MM.1S (cell line): ENCODE measurements around the gene RTP5.

ENCODE experiments used
- DNase-seq: peaks from one replicate; pipeline ENCODE4 v3.0.0-alpha.2; 2015
- H2AFZ ChIP-seq: fragments of 300-600 bp; sonication (generic); 2 replicates; pipeline ENCODE4 v1.6.0; 2016; ENCODE audit warnings: antibody characterized with exemption, low read length
- H3F3A ChIP-seq: fragments of 300-600 bp; sonication (generic); 2 replicates; pipeline ENCODE4 v1.6.1; 2016; ENCODE audit warnings: mild to moderate bottlenecking, antibody characterized with exemption, low read length, moderate library complexity, mixed read lengths; ENCODE audit not compliant: insufficient read depth
- H3K27ac ChIP-seq: fragments of 300-600 bp; sonication (generic); 2 replicates; pipeline ENCODE4 v1.5.1; 2016; ENCODE audit warnings: mild to moderate bottlenecking, low read length
- H3K27me3 ChIP-seq: fragments of 300-600 bp; sonication (generic); replicated peaks from 2 replicates; pipeline ENCODE4 v1.6.0; 2016; ENCODE audit warnings: low read length; ENCODE audit not compliant: insufficient read depth
- H3K36me3 ChIP-seq: fragments of 300-600 bp; sonication (generic); replicated peaks from 2 replicates; pipeline ENCODE4 v1.6.1; 2016; ENCODE audit warnings: mild to moderate bottlenecking, low read length, mixed read lengths; ENCODE audit not compliant: insufficient read depth
- H3K4me1 ChIP-seq: fragments of 300-600 bp; sonication (generic); 2 replicates; pipeline ENCODE4 v1.6.1; 2016; ENCODE audit warnings: low read length, mixed read lengths
- H3K4me2 ChIP-seq: fragments of 300-600 bp; sonication (generic); 2 replicates; pipeline ENCODE4 v1.6.0; 2016; ENCODE audit warnings: low read depth, low read length
- H3K4me3 ChIP-seq: fragments of 300-600 bp; sonication (generic); 2 replicates; pipeline ENCODE4 v1.5.1; 2016; ENCODE audit warnings: low read length, mixed read lengths
- H3K79me2 ChIP-seq: fragments of 300-600 bp; sonication (generic); 2 replicates; pipeline ENCODE4 v1.6.1; 2016; ENCODE audit warnings: mixed run types, low read length, mixed read lengths
- H3K9ac ChIP-seq: fragments of 300-600 bp; sonication (generic); 2 replicates; pipeline ENCODE4 v1.6.1; 2016; ENCODE audit warnings: low read length, mixed read lengths
- H3K9me2 ChIP-seq: fragments of 300-600 bp; sonication (generic); replicated peaks from 2 replicates; pipeline ENCODE4 v1.6.1; 2016; ENCODE audit warnings: mild to moderate bottlenecking, low read length, mixed read lengths; ENCODE audit not compliant: insufficient read depth
- H3K9me3 ChIP-seq: fragments of 300-600 bp; sonication (generic); replicated peaks from 2 replicates; pipeline ENCODE4 v1.6.1; 2016; ENCODE audit warnings: mild to moderate bottlenecking, low read length, mixed read lengths; ENCODE audit not compliant: insufficient read depth
- H4K20me1 ChIP-seq: fragments of 300-600 bp; sonication (generic); 2 replicates; pipeline ENCODE4 v1.6.1; 2016; ENCODE audit warnings: mild to moderate bottlenecking, low read length, moderate library complexity, mixed read lengths; ENCODE audit not compliant: insufficient read depth
- CTCF ChIP-seq: fragments of 300-600 bp; sonication (generic); IDR thresholded peaks from 2 replicates; pipeline ENCODE4 v1.5.1; 2016; ENCODE audit warnings: antibody characterized with exemption, low read length, mixed read lengths
- EZH2 ChIP-seq: fragments of 300-600 bp; sonication (generic); optimal IDR thresholded peaks from 2 replicates; pipeline ENCODE3; 2017; ENCODE audit warnings: low read depth, mild to moderate bottlenecking, antibody characterized with exemption, low read length, mixed read lengths
- EZH2phosphoT487 ChIP-seq: fragments of 300-600 bp; sonication (generic); IDR thresholded peaks from 2 replicates; pipeline ENCODE4 v1.6.1; 2018; ENCODE audit warnings: antibody characterized with exemption, low read length

Gene RTP5

GRCh38 chr2:241895427-241895711 lies 25.8 kb downstream of the RTP5 start:
- H3K79me2 ChIP-seq, result no peaks in the 10 kb centered on the region
- no peaks in the 10 kb centered on the region for H3K27me3 ChIP-seq
- no peak overlapping the region for H2AFZ ChIP-seq
- TF ChIP-seq CTCF (no peak), EZH2phosphoT487 (no peak), EZH2 (no peak)
- H3K4me3 ChIP-seq, result no peak overlapping the region
- no peak overlapping the region for H3K9ac ChIP-seq
- no peaks in the 10 kb centered on the region for H3F3A ChIP-seq
- no peaks in the 10 kb centered on the region for H3K9me3 ChIP-seq
- H4K20me1 ChIP-seq, result no peaks in the 10 kb centered on the region
- H3K4me1 ChIP-seq, result no peaks in the 10 kb centered on the region
- H3K36me3 ChIP-seq, result no peaks in the 10 kb centered on the region
- DNase-seq, result no peak
- no peak overlapping the region for H3K4me2 ChIP-seq
- no peak overlapping the region for H3K27ac ChIP-seq
- no peaks in the 10 kb centered on the region for H3K9me2 ChIP-seq

GRCh38 chr2:241895712-241896641 lies 26.4 kb downstream of the RTP5 start:
- no peaks in the 10 kb centered on the region for H3K36me3 ChIP-seq
- H3K4me1 ChIP-seq, result no peaks in the 10 kb centered on the region
- H4K20me1 ChIP-seq, result no peaks in the 10 kb centered on the region
- no peak overlapping the region for H3K4me2 ChIP-seq
- no peaks in the 10 kb centered on the region for H3K9me3 ChIP-seq
- TF ChIP-seq EZH2phosphoT487 (no peak), EZH2 (no peak), CTCF (no peak)
- no peak overlapping the region for H3K4me3 ChIP-seq
- H3K9me2 ChIP-seq, result no peaks in the 10 kb centered on the region
- no peak overlapping the region for H3K9ac ChIP-seq
- H3F3A ChIP-seq, result no peaks in the 10 kb centered on the region
- H3K27me3 ChIP-seq, result no peaks in the 10 kb centered on the region
- no peak overlapping the region for H2AFZ ChIP-seq
- H3K79me2 ChIP-seq, result no peaks in the 10 kb centered on the region
- no peak overlapping the region for H3K27ac ChIP-seq
- DNase-seq, result no peak

GRCh38 chr2:241896746-241897201 lies 27.2 kb downstream of the RTP5 start:
- Histone ChIP-seq H3K4me3 (no peak overlapping the region), H3K4me2 (no peak overlapping the region), H3K9me2 (no peaks in the 10 kb centered on the region), H3K4me1 (no peaks in the 10 kb centered on the region), H3K9ac (no peak overlapping the region), H3K27me3 (no peaks in the 10 kb centered on the region), H3K9me3 (no peaks in the 10 kb centered on the region), H3K27ac (no peak overlapping the region), H3K36me3 (no peaks in the 10 kb centered on the region), H3F3A (no peaks in the 10 kb centered on the region), H4K20me1 (no peaks in the 10 kb centered on the region), H2AFZ (no peak overlapping the region), H3K79me2 (no peaks in the 10 kb centered on the region)
- no peak for DNase-seq
- TF ChIP-seq CTCF (no peak), EZH2phosphoT487 (no peak)
